Measurements from ENCODE around the gene PCOLCE2. TPM values are rescaled to one million over a fixed set of nuclear protein-coding genes. Genes with fewer than 3 reads are reported as not detected.

Gene PCOLCE2
- total RNA-seq, 1 donor from 2014 or later = 32.5 TPM

- Mint-ChIP-seq H3K9me3 (no peaks in the 10 kb centered on the region), H3K27me3 (ENCODE audit: insufficient read depth, low read depth) (no peaks in the 10 kb centered on the region), H3K4me1 (peaks cover 5% of the 10 kb centered on the region), H3K36me3 (no peaks in the 10 kb centered on the region), H3K4me3 (no peak overlapping the region), H3K27ac (no peak overlapping the region)
- H3K4me3 ChIP-seq = no peak overlapping the region
- no peaks in the 10 kb centered on the region for H3K79me2 ChIP-seq (ENCODE audit: low read depth)
- H3K27me3 ChIP-seq = no peaks in the 10 kb centered on the region
- H4K20me1 ChIP-seq (ENCODE audit: low read depth) = no peaks in the 10 kb centered on the region
- H3K36me3 ChIP-seq = no peaks in the 10 kb centered on the region
- no peak overlapping the region for H3K4me2 ChIP-seq
- H3K4me1 ChIP-seq = no peaks in the 10 kb centered on the region
- no peaks in the 10 kb centered on the region for H3K9me3 ChIP-seq (ENCODE audit: low read depth)
- TF ChIP-seq EZH2phosphoT487 (IDR thresholded peaks at IDR 0.05) (no peak), CTCF (IDR thresholded peaks at IDR 0.05) (no peak), EZH2 (IDR thresholded peaks at IDR 0.05) (no peak)
- no peak overlapping the region for H2AFZ ChIP-seq (replicated peaks)
- H3F3A ChIP-seq (ENCODE audit: low read depth) = no peaks in the 10 kb centered on the region
- H3K27ac ChIP-seq = no peak overlapping the region
- no peak overlapping the region for H3K9ac ChIP-seq
- DNase-seq (ENCODE audit: low spot score) = no peak
These were observed 35.4 kb downstream of the PCOLCE2 start for GRCh38 chr3:142853270-142854168.

GRCh38 chr3:142852009-142852408 is 36.9 kb downstream of the PCOLCE2 start:
- no peak overlapping the region for H3K4me3 ChIP-seq
- no peaks in the 10 kb centered on the region for H3F3A ChIP-seq (ENCODE audit: low read depth)
- no peak for DNase-seq (ENCODE audit: low spot score)
- no peaks in the 10 kb centered on the region for H3K4me1 ChIP-seq
- Mint-ChIP-seq H3K36me3 (no peaks in the 10 kb centered on the region), H3K27ac (no peak overlapping the region), H3K27me3 (ENCODE audit: insufficient read depth, low read depth) (no peaks in the 10 kb centered on the region), H3K9me3 (no peaks in the 10 kb centered on the region), H3K4me1 (peaks cover 5% of the 10 kb centered on the region), H3K4me3 (no peak overlapping the region)
- no peak overlapping the region for H3K9ac ChIP-seq
- H3K36me3 ChIP-seq = no peaks in the 10 kb centered on the region
- H3K27ac ChIP-seq = no peak overlapping the region
- no peak overlapping the region for H2AFZ ChIP-seq (replicated peaks)
- no peaks in the 10 kb centered on the region for H3K27me3 ChIP-seq
- TF ChIP-seq EZH2 (IDR thresholded peaks at IDR 0.05) = no peak
- no peak for TF ChIP-seq CTCF (IDR thresholded peaks at IDR 0.05)
- TF ChIP-seq EZH2phosphoT487 (IDR thresholded peaks at IDR 0.05) = no peak
- no peaks in the 10 kb centered on the region for H3K79me2 ChIP-seq (ENCODE audit: low read depth)
- H3K4me2 ChIP-seq = no peak overlapping the region
- H4K20me1 ChIP-seq (ENCODE audit: low read depth) = no peaks in the 10 kb centered on the region
- no peaks in the 10 kb centered on the region for H3K9me3 ChIP-seq (ENCODE audit: low read depth)

- Histone ChIP-seq H4K20me1 (ENCODE audit: low read depth) (no peaks in the 10 kb centered on the region), H3K9me3 (ENCODE audit: low read depth) (no peaks in the 10 kb centered on the region), H2AFZ (replicated peaks) (no peak overlapping the region), H3K36me3 (no peaks in the 10 kb centered on the region), H3K79me2 (ENCODE audit: low read depth) (no peaks in the 10 kb centered on the region), H3K9ac (no peak overlapping the region), H3K4me2 (no peak overlapping the region), H3K4me3 (no peak overlapping the region), H3K27ac (no peak overlapping the region), H3F3A (ENCODE audit: low read depth) (no peaks in the 10 kb centered on the region), H3K4me1 (no peaks in the 10 kb centered on the region), H3K27me3 (no peaks in the 10 kb centered on the region)
- Mint-ChIP-seq H3K4me1 (peaks cover 5% of the 10 kb centered on the region), H3K27me3 (ENCODE audit: insufficient read depth, low read depth) (no peaks in the 10 kb centered on the region), H3K36me3 (no peaks in the 10 kb centered on the region), H3K27ac (no peak overlapping the region), H3K4me3 (no peak overlapping the region), H3K9me3 (no peaks in the 10 kb centered on the region)
- DNase-seq (ENCODE audit: low spot score) = no peak
- TF ChIP-seq CTCF (IDR thresholded peaks at IDR 0.05) (no peak), EZH2phosphoT487 (IDR thresholded peaks at IDR 0.05) (no peak), EZH2 (IDR thresholded peaks at IDR 0.05) (no peak)
These were observed 38.4 kb downstream of the PCOLCE2 start for GRCh38 chr3:142850395-142851023.
